Activated CD8-positive, alpha-beta memory T cell treated with anti-CD3 and anti-CD28 coated beads, Interleukin-2, amount 50 U/mL, for 1 hour (primary cell): ENCODE results near the gene PRKCA.

Source experiments
- DNase-seq: peaks from one replicate; pipeline ENCODE4 v3.0.0-alpha.2; 2020; ENCODE audit errors: extremely low read depth

Gene PRKCA

GRCh38 chr17:66518108-66518507, 215.7 kb downstream of the PRKCA start:
- DNase-seq: no peak

- no peak for DNase-seq
Observed at GRCh38 chr17:66518677-66519076, 216.3 kb downstream of the PRKCA start.

- no peak for DNase-seq
Observed at GRCh38 chr17:66519154-66519553, 216.7 kb downstream of the PRKCA start.

GRCh38 chr17:66520999-66521398, 218.6 kb downstream of the PRKCA start:
- no peak for DNase-seq

- DNase-seq: no peak
Observed at GRCh38 chr17:66522591-66523272, 220.3 kb downstream of the PRKCA start.

- DNase-seq: no peak
Observed at GRCh38 chr17:66523378-66524200, 221.2 kb downstream of the PRKCA start.

GRCh38 chr17:66524877-66525276, 222.5 kb downstream of the PRKCA start:
- no peak for DNase-seq

- no peak for DNase-seq
Observed at GRCh38 chr17:66525338-66525737, 222.9 kb downstream of the PRKCA start.

- DNase-seq: no peak
Observed at GRCh38 chr17:66526827-66527226, 224.4 kb downstream of the PRKCA start.

GRCh38 chr17:66527335-66527734, 224.9 kb downstream of the PRKCA start:
- no peak for DNase-seq

GRCh38 chr17:66531851-66532295, 229.5 kb downstream of the PRKCA start:
- no peak for DNase-seq

GRCh38 chr17:66533572-66533971, 231.2 kb downstream of the PRKCA start:
- DNase-seq: no peak

GRCh38 chr17:66533986-66534385, 231.6 kb downstream of the PRKCA start:
- DNase-seq: no peak

- no peak for DNase-seq
Observed at GRCh38 chr17:66535611-66536010, 233.2 kb downstream of the PRKCA start.

GRCh38 chr17:66537502-66537901, 235.1 kb downstream of the PRKCA start:
- DNase-seq: no peak

- no peak for DNase-seq
Observed at GRCh38 chr17:66538776-66539175, 236.4 kb downstream of the PRKCA start.

- no peak for DNase-seq
Observed at GRCh38 chr17:66540131-66540781, 237.8 kb downstream of the PRKCA start.

GRCh38 chr17:66541461-66542128, 239.2 kb downstream of the PRKCA start:
- DNase-seq: no peak

GRCh38 chr17:66542129-66542966, 239.9 kb downstream of the PRKCA start:
- no peak for DNase-seq

- no peak for DNase-seq
Observed at GRCh38 chr17:66542967-66543520, 240.6 kb downstream of the PRKCA start.

- DNase-seq: no peak
Observed at GRCh38 chr17:66543526-66543925, 241.1 kb downstream of the PRKCA start.
